ENCODE measurements around the gene MAGI2.

MAGI2 gene

GRCh38 chr7:79217976-79218626, 235.4 kb downstream of the MAGI2 start:
- no peak overlapping the region for H3K4me3 ChIP-seq (ENCODE audit: low read length)
- no peak for DNase-seq (ENCODE audit: low read depth, low spot score)

GRCh38 chr7:79217468-79217867, 236.0 kb downstream of the MAGI2 start:
- no peak for DNase-seq (ENCODE audit: low read depth, low spot score)
- H3K4me3 ChIP-seq (ENCODE audit: low read length), result no peak overlapping the region

- DNase-seq (ENCODE audit: low read depth, low spot score), result no peak
- no peak overlapping the region for H3K4me3 ChIP-seq (ENCODE audit: low read length)
Measured at GRCh38 chr7:79216236-79216635, 237.2 kb downstream of the MAGI2 start.

GRCh38 chr7:79212334-79212733, 241.1 kb downstream of the MAGI2 start:
- H3K4me3 ChIP-seq (ENCODE audit: low read length), result no peak overlapping the region
- no peak for DNase-seq (ENCODE audit: low read depth, low spot score)

GRCh38 chr7:79211724-79212123, 241.7 kb downstream of the MAGI2 start:
- no peak overlapping the region for H3K4me3 ChIP-seq (ENCODE audit: low read length)
- DNase-seq (ENCODE audit: low read depth, low spot score), result no peak

- no peak for DNase-seq (ENCODE audit: low read depth, low spot score)
- H3K4me3 ChIP-seq (ENCODE audit: low read length), result no peak overlapping the region
Measured at GRCh38 chr7:79199961-79200360, 253.5 kb downstream of the MAGI2 start.

GRCh38 chr7:79199266-79199665, 254.2 kb downstream of the MAGI2 start:
- H3K4me3 ChIP-seq (ENCODE audit: low read length), result no peak overlapping the region
- DNase-seq (ENCODE audit: low read depth, low spot score), result no peak

- no peak for DNase-seq (ENCODE audit: low read depth, low spot score)
- H3K4me3 ChIP-seq (ENCODE audit: low read length), result no peak overlapping the region
Measured at GRCh38 chr7:79185605-79186004, 267.9 kb downstream of the MAGI2 start.

- H3K4me3 ChIP-seq (ENCODE audit: low read length), result no peak overlapping the region
- DNase-seq (ENCODE audit: low read depth, low spot score), result no peak
Measured at GRCh38 chr7:79182283-79182682, 271.2 kb downstream of the MAGI2 start.

GRCh38 chr7:79180533-79180932, 272.9 kb downstream of the MAGI2 start:
- DNase-seq (ENCODE audit: low read depth, low spot score), result no peak
- H3K4me3 ChIP-seq (ENCODE audit: low read length), result no peak overlapping the region

GRCh38 chr7:79176859-79177477, 276.5 kb downstream of the MAGI2 start:
- H3K4me3 ChIP-seq (ENCODE audit: low read length), result no peak overlapping the region
- DNase-seq (ENCODE audit: low read depth, low spot score), result peak; percentile 29

- no peak for DNase-seq (ENCODE audit: low read depth, low spot score)
- no peak overlapping the region for H3K4me3 ChIP-seq (ENCODE audit: low read length)
Measured at GRCh38 chr7:79175374-79175773, 278.1 kb downstream of the MAGI2 start.

GRCh38 chr7:79165225-79165624, 288.2 kb downstream of the MAGI2 start:
- no peak for DNase-seq (ENCODE audit: low read depth, low spot score)
- H3K4me3 ChIP-seq (ENCODE audit: low read length), result no peak overlapping the region

GRCh38 chr7:79159040-79159664, 294.3 kb downstream of the MAGI2 start:
- H3K4me3 ChIP-seq (ENCODE audit: low read length), result no peak overlapping the region
- no peak for DNase-seq (ENCODE audit: low read depth, low spot score)

- no peak overlapping the region for H3K4me3 ChIP-seq (ENCODE audit: low read length)
- no peak for DNase-seq (ENCODE audit: low read depth, low spot score)
Measured at GRCh38 chr7:79157281-79157680, 296.2 kb downstream of the MAGI2 start.

GRCh38 chr7:79149831-79150230, 303.6 kb downstream of the MAGI2 start:
- DNase-seq (ENCODE audit: low read depth, low spot score), result no peak
- H3K4me3 ChIP-seq (ENCODE audit: low read length), result no peak overlapping the region

- no peak overlapping the region for H3K4me3 ChIP-seq (ENCODE audit: low read length)
- no peak for DNase-seq (ENCODE audit: low read depth, low spot score)
Measured at GRCh38 chr7:79142706-79143105, 310.8 kb downstream of the MAGI2 start.

- no peak for DNase-seq (ENCODE audit: low read depth, low spot score)
- no peak overlapping the region for H3K4me3 ChIP-seq (ENCODE audit: low read length)
Measured at GRCh38 chr7:79141252-79141651, 312.2 kb downstream of the MAGI2 start.

- DNase-seq (ENCODE audit: low read depth, low spot score), result no peak
- H3K4me3 ChIP-seq (ENCODE audit: low read length), result no peak overlapping the region
Measured at GRCh38 chr7:79137942-79138341, 315.5 kb downstream of the MAGI2 start.

GRCh38 chr7:79132844-79133451, 320.5 kb downstream of the MAGI2 start:
- H3K4me3 ChIP-seq (ENCODE audit: low read length), result no peak overlapping the region
- no peak for DNase-seq (ENCODE audit: low read depth, low spot score)

All from Jurkat, Clone E6-1 (cell line).